HepG2 (cell line): ENCODE results near the gene SPRED2. TPM values are rescaled to one million over a fixed set of nuclear protein-coding genes. Genes with fewer than 3 reads are reported as not detected.

Source experiments
- EHMT2 ChIP-seq: fragments of 200-600 bp; sonication (generic); IDR thresholded peaks from 2 replicates; pipeline ENCODE4 v1.7.0; 2017; ENCODE audit warnings: antibody characterized with exemption, low read depth, low read length, borderline replicate concordance
- EP300 ChIP-seq, 3 experiments: sonication (generic) in 1 of 3; formaldehyde crosslinking in 1 of 3; IDR thresholded peaks; 2 replicates each; pipeline versions ENCODE4 v1.5.1 to v1.6.1; 2011 to 2020; ENCODE audit warnings: low read depth in 2 of 3, low read length in 2 of 3, borderline replicate concordance in 1 of 3, improper control_type of control experiment in 1 of 3, mild to moderate bottlenecking in 1 of 3, missing genetic modification reagents in 1 of 3, moderate library complexity in 1 of 3
- EZH2 ChIP-seq: conservative IDR thresholded peaks from 2 replicates; pipeline ENCODE4 v1.6.1; 2012; ENCODE audit warnings: mild to moderate bottlenecking, low read depth, low read length, moderate library complexity
- GATA4 ChIP-seq: sonication (generic); IDR thresholded peaks from 2 replicates; pipeline ENCODE4 v1.6.1; 2016; ENCODE audit warnings: antibody characterized with exemption, low read depth, borderline replicate concordance
- GATAD1 ChIP-seq: IDR thresholded peaks from 2 replicates; pipeline ENCODE4 v1.6.1; 2016; ENCODE audit warnings: missing genetic modification reagents, missing compliant biosample characterization
- HCFC1 ChIP-seq: fragments of 150-350 bp; IDR thresholded peaks from 2 replicates; pipeline ENCODE4 v1.6.1; 2014; ENCODE audit warnings: low read depth, low read length
- HES4 ChIP-seq: sonication (generic); formaldehyde crosslinking; IDR thresholded peaks from 2 replicates; pipeline ENCODE4 v1.9.0; 2021; ENCODE audit warnings: mild to moderate bottlenecking, missing genetic modification reagents, borderline replicate concordance
- HHEX ChIP-seq: IDR thresholded peaks from 2 replicates; pipeline ENCODE4 v1.6.1; 2016; ENCODE audit warnings: control low read depth
- MAZ ChIP-seq, 2 experiments: sonication (generic) in 1 of 2; formaldehyde crosslinking in 1 of 2; IDR thresholded peaks; 2 replicates each; pipeline versions ENCODE4 v1.5.0 to v1.6.1; 2012 to 2020; ENCODE audit warnings: low read depth in 2 of 2, mild to moderate bottlenecking in 2 of 2, borderline replicate concordance in 1 of 2, improper control_type of control experiment in 1 of 2, low read length in 1 of 2, missing genetic modification reagents in 1 of 2, moderate library complexity in 1 of 2
- MYC ChIP-seq: sonication (generic); formaldehyde crosslinking; IDR thresholded peaks from 2 replicates; pipeline ENCODE4 v1.9.0; 2021; ENCODE audit warnings: missing genetic modification reagents, borderline replicate concordance
- MYNN ChIP-seq: sonication (generic); formaldehyde crosslinking; IDR thresholded peaks from 2 replicates; pipeline ENCODE4 v1.4.0; 2020; ENCODE audit warnings: mild to moderate bottlenecking, low read depth, missing genetic modification reagents
- RFXAP ChIP-seq: sonication (generic); formaldehyde crosslinking; IDR thresholded peaks from 2 replicates; pipeline ENCODE4 v1.4.0; 2020; ENCODE audit warnings: missing genetic modification reagents, borderline replicate concordance
- THAP11 ChIP-seq: IDR thresholded peaks from 2 replicates; pipeline ENCODE4 v1.6.1; 2016; ENCODE audit warnings: missing biosample characterization, missing genetic modification reagents
- ZFP90 ChIP-seq: sonication (generic); formaldehyde crosslinking; IDR thresholded peaks from 2 replicates; pipeline ENCODE4 v1.8.0; 2022; ENCODE audit warnings: missing genetic modification reagents, mild to moderate bottlenecking, inconsistent platforms, borderline replicate concordance
- ZNF275 ChIP-seq: sonication (generic); formaldehyde crosslinking; IDR thresholded peaks from 2 replicates; pipeline ENCODE4 v1.8.0; 2022; ENCODE audit warnings: missing genetic modification reagents, mild to moderate bottlenecking, inconsistent platforms, borderline replicate concordance
- ZNF280D ChIP-seq: sonication (generic); formaldehyde crosslinking; IDR thresholded peaks from 2 replicates; pipeline ENCODE4 v1.5.1; 2020; ENCODE audit warnings: mild to moderate bottlenecking, missing genetic modification reagents
- ZNF292 ChIP-seq: sonication (generic); formaldehyde crosslinking; IDR thresholded peaks from 2 replicates; pipeline ENCODE4 v1.8.1; 2022; ENCODE audit warnings: mild to moderate bottlenecking, low read depth, missing genetic modification reagents, borderline replicate concordance
- ZNF333 ChIP-seq: sonication (generic); formaldehyde crosslinking; IDR thresholded peaks from 2 replicates; pipeline ENCODE4 v1.4.0; 2020; ENCODE audit warnings: mild to moderate bottlenecking, missing genetic modification reagents, borderline replicate concordance
- ZNF350 ChIP-seq: sonication (generic); formaldehyde crosslinking; IDR thresholded peaks from 2 replicates; pipeline ENCODE4 v1.4.0; 2020; ENCODE audit warnings: mild to moderate bottlenecking, low read depth, missing genetic modification reagents, borderline replicate concordance
- ZNF747 ChIP-seq: sonication (generic); formaldehyde crosslinking; IDR thresholded peaks from 2 replicates; pipeline ENCODE4 v1.8.1; 2023; ENCODE audit warnings: missing genetic modification reagents, mild to moderate bottlenecking, borderline replicate concordance
- ZNF772 ChIP-seq: sonication (generic); formaldehyde crosslinking; IDR thresholded peaks from 2 replicates; pipeline ENCODE4 v1.5.0; 2020; ENCODE audit warnings: mild to moderate bottlenecking, missing genetic modification reagents
- polyA plus RNA-seq, 8 experiments: library from polyadenylated mRNA; depleted of rRNA in 3 of 8; stranded (reverse) in 7 of 8; unstranded in 1 of 8; fragments of >200 nt; fragmentation: Illumina TruSeq in 4 of 8; extraction: Trizol in 4 of 8; gene quantifications; 2 replicates each; pipeline versions ENCODE4 v1.2.1 to v1.2.3, GENCODE V29; 2011 to 2016; ENCODE audit warnings: low read depth in 4 of 8, missing spikeins in 1 of 8, mixed read lengths in 1 of 8; ENCODE audit not compliant: insufficient read depth in 1 of 8
- total RNA-seq, 5 experiments: library from RNA; depleted of rRNA; stranded (reverse); fragments of >200 nt; fragmentation: Illumina TruSeq; extraction: Trizol; gene quantifications; 2 replicates each; pipeline ENCODE4 v1.2.3, GENCODE V29; 2016; ENCODE audit warnings: low read depth in 1 of 5

SPRED2 gene
- total and polyA plus RNA-seq, 2 of the 13 experiments (the other 11 are each of a cell fraction or from before 2014, with no cell fraction given): 13.0 to 37.0 TPM

GRCh38 chr2:65396348-65397026 is 35.9 kb downstream of the SPRED2 start (continued):
- 0 out of 2 replicates have a peak, but pooled peaks have one; percentile 14 for TF ChIP-seq THAP11 (CRISPR knock-in tag)
- peak; percentile 59; the same call in 1 of the 2 replicates for TF ChIP-seq ZNF747 (CRISPR knock-in tag)
- 0 out of 2 replicates have a peak, but pooled peaks have one; percentile 40 for TF ChIP-seq HHEX
- TF ChIP-seq ZNF275 (CRISPR knock-in tag): no peak
- no peak for TF ChIP-seq EZH2
- TF ChIP-seq GATAD1 (CRISPR knock-in tag): peak; percentile 65; the same call in 1 of the 2 replicates
- TF ChIP-seq ZNF772 (CRISPR knock-in tag): peak; percentile 65; the same call in 1 of the 2 replicates
- TF ChIP-seq ZNF292 (CRISPR knock-in tag): peak; percentile 67; the same call in 1 of the 2 replicates
- peak; percentile 49; the same call in 1 of the 2 replicates for TF ChIP-seq ZNF333 (CRISPR knock-in tag)
- TF ChIP-seq MYNN (CRISPR knock-in tag): no peak
- peak; percentile 85 for TF ChIP-seq ZNF280D (CRISPR knock-in tag)
- TF ChIP-seq ZNF350: peak; percentile 56; the same call in 1 of the 2 replicates
- TF ChIP-seq EP300 (IDR thresholded peaks at IDR 0.05; ENCODE audit: low read depth in 2 of 2, low read length in 2 of 2): peak in 1 of 2 experiments; percentile 85; a peak in 2 of 4 replicates
- TF ChIP-seq EP300 (CRISPR knock-in tag; IDR thresholded peaks at IDR 0.05; ENCODE audit: borderline replicate concordance): peak; percentile 66; the same call in 1 of the 2 replicates
- peak; percentile 54; the same call in 1 of the 2 replicates for TF ChIP-seq HES4 (CRISPR knock-in tag)
- TF ChIP-seq ZFP90 (CRISPR knock-in tag): no peak
- peak; percentile 39; the same call in 1 of the 2 replicates for TF ChIP-seq MYC (CRISPR knock-in tag)
- TF ChIP-seq RFXAP (CRISPR knock-in tag): 0 out of 2 replicates have a peak, but pooled peaks have one; percentile 47
- TF ChIP-seq MAZ (IDR thresholded peaks at IDR 0.05; ENCODE audit: borderline replicate concordance, low read depth, low read length): no peak
- TF ChIP-seq MAZ (CRISPR knock-in tag; IDR thresholded peaks at IDR 0.05; ENCODE audit: low read depth): peak; percentile 56; the same call in 1 of the 2 replicates
- no peak for TF ChIP-seq HCFC1
- TF ChIP-seq GATA4: peak; percentile 38; the same call in 1 of the 2 replicates
- peak; percentile 53; the same call in 1 of the 2 replicates for TF ChIP-seq EHMT2
